Upper lobe of left lung (tissue), 6 donors: ENCODE data around the gene TMEM139. TPM values are rescaled to one million over a fixed set of nuclear protein-coding genes. Genes with fewer than 3 reads are reported as not detected.

Source experiments
- ATAC-seq, 2 donors: fragments of 200-7000 bp; cut with Tn5 transposase; one replicate each; pipeline ENCODE4 v1.9.1; 2022; ENCODE audit warnings: mild to moderate bottlenecking in 2 of 2, moderate library complexity in 2 of 2; ENCODE audit not compliant: low FRiP score in 2 of 2
- DNase-seq, 2 donors: peaks; one replicate each; pipeline ENCODE4 v3.0.0-alpha.2; 2019 to 2020
- H3K27ac ChIP-seq, 4 donors: fragments of 200-600 bp; sonication (generic); one replicate each; pipeline ENCODE4 v1.5.1; 2016 to 2019
- H3K27me3 ChIP-seq, 4 donors: fragments of 200-600 bp; sonication (generic); one replicate each; pipeline ENCODE4 v1.5.1; 2017 to 2019
- H3K36me3 ChIP-seq, 4 donors: fragments of 200-600 bp; sonication (generic); one replicate each; pipeline ENCODE4 v1.5.1; 2016 to 2019
- H3K4me1 ChIP-seq, 4 donors: fragments of 200-600 bp; sonication (generic); one replicate each; pipeline ENCODE4 v1.5.1; 2018 to 2019
- H3K4me3 ChIP-seq, 4 donors: fragments of 200-600 bp; sonication (generic); one replicate each; pipeline ENCODE4 v1.5.1; 2017 to 2019; ENCODE audit warnings: mild to moderate bottlenecking in 2 of 4, moderate library complexity in 1 of 4
- H3K9me3 ChIP-seq, 4 donors: fragments of 200-600 bp; sonication (generic); one replicate each; pipeline ENCODE4 v1.5.1; 2018 to 2019
- EP300 ChIP-seq, 4 donors: sonication (generic); formaldehyde crosslinking; IDR thresholded peaks; one replicate each; pipeline ENCODE4 v1.5.1; 2017; ENCODE audit warnings: antibody characterized with exemption in 4 of 4, control low read depth in 2 of 4
- POLR2A ChIP-seq, 4 donors: fragments of 450-650 bp; IDR thresholded peaks; one replicate each; pipeline ENCODE4 v1.5.1; 2016 to 2017; ENCODE audit warnings: antibody characterized with exemption in 4 of 4, mild to moderate bottlenecking in 2 of 4
- POLR2AphosphoS5 ChIP-seq, 2 donors: sonication (generic); formaldehyde crosslinking; IDR thresholded peaks; one replicate each; pipeline ENCODE4 v1.5.1; 2017; ENCODE audit warnings: antibody characterized with exemption in 2 of 2
- WGBS, 2 donors: methylation state at CpG; one replicate each; pipeline ENCODE4 v1.1.5; 2017 to 2018; 5-methylcytosine and 5-hydroxymethylcytosine counted together
- total RNA-seq, 6 donors: library from RNA; depleted of rRNA in 4 of 6; stranded (reverse); fragments of >200 nt in 4 of 6; gene quantifications; one replicate each; pipeline versions ENCODE4 v1.1.0 to v1.2.1, GENCODE V29; 2016 to 2021
- TF ChIP-seq, protein P1 (sequence below), 6 experiments: fragments of 450-650 bp in 4 of 6; fragments of 200-600 bp in 2 of 6; sonication (generic) in 2 of 6; IDR thresholded peaks; one replicate each; pipeline ENCODE4 v1.5.1; 2016 to 2019; ENCODE audit warnings: antibody characterized with exemption in 6 of 6
- donor health status: DM: no; HTN: no; CAD: no; lungs with moderate emphysema.
- donor health status: DM: no; HTN: yes; CAD: no; lungs with severe emphysema.

The TMEM139 gene
- total RNA-seq, 6 donors from 2014 or later, result 13.6 to 52.7 (median 33.0) TPM

DNA sequence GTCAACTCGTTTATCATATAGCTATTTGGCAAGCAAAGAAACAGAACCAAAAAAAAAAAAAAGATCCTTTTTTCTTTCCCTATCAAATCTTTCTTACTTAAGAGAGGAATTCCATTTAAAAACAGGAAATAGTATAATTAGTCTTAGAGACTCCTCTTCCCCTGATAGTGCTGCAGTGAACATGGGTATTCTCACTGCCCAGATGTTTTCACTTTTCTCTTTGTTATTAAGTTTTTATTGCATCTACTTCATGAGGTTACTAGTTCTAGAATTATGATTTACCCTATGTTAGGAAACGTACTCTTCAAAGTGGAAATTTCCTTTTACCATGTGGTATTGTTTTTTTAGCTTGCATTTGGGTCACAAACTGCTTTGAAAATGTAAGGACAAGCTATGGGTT lies 11.9 kb downstream of the TMEM139 start:
- no peak overlapping the region for H3K4me3 ChIP-seq
- peaks cover 8 to 19% (median 16%) of the 10 kb centered on the region in 4 donors for H3K4me1 ChIP-seq
- no peak overlapping the region for H3K27ac ChIP-seq
- DNase-seq (no peak), ATAC-seq (no peak)
- no peaks in the 10 kb centered on the region for H3K27me3 ChIP-seq
- TF ChIP-seq POLR2AphosphoS5 (IDR thresholded peaks at IDR 0.05), result no peak
- TF ChIP-seq POLR2A (IDR thresholded peaks at IDR 0.05), result no peak
- TF ChIP-seq, protein P1, sequence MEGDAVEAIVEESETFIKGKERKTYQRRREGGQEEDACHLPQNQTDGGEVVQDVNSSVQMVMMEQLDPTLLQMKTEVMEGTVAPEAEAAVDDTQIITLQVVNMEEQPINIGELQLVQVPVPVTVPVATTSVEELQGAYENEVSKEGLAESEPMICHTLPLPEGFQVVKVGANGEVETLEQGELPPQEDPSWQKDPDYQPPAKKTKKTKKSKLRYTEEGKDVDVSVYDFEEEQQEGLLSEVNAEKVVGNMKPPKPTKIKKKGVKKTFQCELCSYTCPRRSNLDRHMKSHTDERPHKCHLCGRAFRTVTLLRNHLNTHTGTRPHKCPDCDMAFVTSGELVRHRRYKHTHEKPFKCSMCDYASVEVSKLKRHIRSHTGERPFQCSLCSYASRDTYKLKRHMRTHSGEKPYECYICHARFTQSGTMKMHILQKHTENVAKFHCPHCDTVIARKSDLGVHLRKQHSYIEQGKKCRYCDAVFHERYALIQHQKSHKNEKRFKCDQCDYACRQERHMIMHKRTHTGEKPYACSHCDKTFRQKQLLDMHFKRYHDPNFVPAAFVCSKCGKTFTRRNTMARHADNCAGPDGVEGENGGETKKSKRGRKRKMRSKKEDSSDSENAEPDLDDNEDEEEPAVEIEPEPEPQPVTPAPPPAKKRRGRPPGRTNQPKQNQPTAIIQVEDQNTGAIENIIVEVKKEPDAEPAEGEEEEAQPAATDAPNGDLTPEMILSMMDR (IDR thresholded peaks at IDR 0.05), result no peak
- no peak for TF ChIP-seq EP300 (IDR thresholded peaks at IDR 0.05)
- no peaks in the 10 kb centered on the region for H3K9me3 ChIP-seq
- 40 to 42% methylated on average over 2 of the region's 2 CpGs for WGBS, 2 donors
- H3K36me3 ChIP-seq, result peaks cover 26 to 97% (median 65%) of the 10 kb centered on the region in 4 donors

DNA sequence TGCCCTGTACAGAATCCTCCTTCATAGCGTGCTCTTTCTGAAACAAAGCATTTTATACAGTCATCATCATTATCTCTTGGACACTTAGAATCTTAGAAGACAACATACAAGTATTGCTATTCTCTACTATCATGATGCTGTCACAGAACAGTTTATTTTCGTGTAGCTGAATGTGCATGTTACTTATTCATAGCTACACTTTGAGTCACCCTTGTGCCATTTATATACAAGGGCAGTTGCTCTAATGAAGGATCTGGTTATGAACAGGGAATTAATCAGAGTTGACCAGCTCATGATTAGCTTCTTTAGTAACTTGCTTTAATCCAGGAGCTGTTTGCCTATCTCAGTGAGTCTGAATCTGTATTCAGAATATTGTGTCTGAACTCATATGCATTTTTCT lies 14.6 kb downstream of the TMEM139 start:
- Histone ChIP-seq H3K36me3 (peaks cover 19 to 97% (median 58%) of the 10 kb centered on the region in 4 donors), H3K4me1 (peaks cover 11 to 26% (median 19%) of the 10 kb centered on the region in 4 donors), H3K4me3 (no peak overlapping the region), H3K9me3 (no peaks in the 10 kb centered on the region), H3K27me3 (no peaks in the 10 kb centered on the region), H3K27ac (no peak overlapping the region)
- DNase-seq (no peak), ATAC-seq (no peak)
- WGBS, 2 donors, result 80 to 91% methylated on average over 2 of the region's 2 CpGs
- TF ChIP-seq EP300 (IDR thresholded peaks at IDR 0.05) (no peak), POLR2AphosphoS5 (IDR thresholded peaks at IDR 0.05) (no peak), POLR2A (IDR thresholded peaks at IDR 0.05) (no peak)
- TF ChIP-seq, protein P1 (IDR thresholded peaks at IDR 0.05), result no peak

DNA sequence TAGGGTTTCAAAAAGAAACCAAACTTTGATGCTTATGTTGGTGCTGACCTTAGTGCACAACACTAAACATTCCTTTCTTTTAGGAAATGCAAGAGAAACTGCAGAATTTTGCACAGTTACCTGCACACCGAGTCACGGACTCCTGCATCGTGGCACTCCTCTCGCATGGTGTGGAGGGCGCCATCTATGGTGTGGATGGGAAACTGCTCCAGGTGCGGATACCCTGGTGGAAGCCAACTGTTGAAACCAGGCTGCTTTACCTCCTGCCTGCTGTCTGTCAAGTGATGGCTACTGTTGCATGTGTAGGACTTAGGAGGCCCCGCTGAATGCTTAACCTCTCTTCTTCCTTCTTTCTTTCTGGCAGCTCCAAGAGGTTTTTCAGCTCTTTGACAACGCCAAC lies 15.1 kb downstream of the TMEM139 start:
- H3K36me3 ChIP-seq, result peaks cover 14 to 97% (median 58%) of the 10 kb centered on the region in 4 donors

DNA sequence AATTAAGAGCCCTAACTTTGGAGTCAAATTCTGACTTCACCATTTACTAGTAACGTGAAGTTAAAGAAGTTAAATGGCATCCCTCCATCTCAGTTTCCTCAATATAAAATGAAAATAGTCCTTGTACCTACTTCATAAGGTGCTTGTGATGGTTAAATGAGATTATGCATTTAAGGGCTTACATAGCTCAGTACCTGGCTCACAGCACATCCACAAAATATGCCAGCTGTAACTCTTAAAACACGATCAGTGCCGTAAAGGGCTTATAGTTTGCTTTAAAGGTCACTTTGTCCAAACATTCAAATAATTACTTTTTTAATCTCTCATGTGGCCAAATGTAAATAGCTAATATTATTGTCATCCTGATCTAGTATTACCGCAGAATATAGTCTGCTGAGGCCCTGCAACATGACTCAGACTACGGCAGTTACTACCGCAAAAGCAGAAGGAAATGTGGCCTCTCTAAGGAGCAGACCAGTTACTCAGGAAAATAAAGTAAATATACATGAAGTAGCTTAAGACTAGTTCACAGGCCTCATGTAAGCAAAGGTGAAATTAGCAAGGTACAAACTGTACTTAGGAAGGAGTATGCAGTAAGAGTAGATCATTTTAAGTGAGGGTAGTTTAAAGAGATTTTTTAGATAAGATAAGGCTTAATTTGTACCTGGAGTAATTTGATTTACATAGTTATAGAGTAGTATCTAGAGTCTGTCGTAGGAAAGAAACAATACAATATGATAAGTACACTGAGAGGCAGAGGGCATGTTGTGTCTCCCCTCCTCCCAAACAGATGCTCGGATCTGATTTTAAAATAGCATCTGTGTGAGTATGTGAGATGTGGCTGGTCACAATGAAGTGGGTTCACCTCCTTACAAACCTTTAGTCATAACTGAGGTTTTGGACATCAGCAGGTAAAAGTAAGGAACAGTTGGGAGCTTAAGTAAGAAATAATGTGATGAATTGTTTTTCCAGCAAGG lies 16.5 kb downstream of the TMEM139 start:
- Histone ChIP-seq H3K4me3 (no peak overlapping the region), H3K27ac (peak overlapping the region; percentile 54 to 80 (median 68)), H3K9me3 (no peaks in the 10 kb centered on the region), H3K4me1 (peaks cover 10 to 32% (median 19%) of the 10 kb centered on the region in 4 donors), H3K27me3 (no peaks in the 10 kb centered on the region), H3K36me3 (peaks cover 9 to 97% (median 58%) of the 10 kb centered on the region in 4 donors)
- ATAC-seq (peak; percentile 73 to 92), DNase-seq (peak in 1 of 2 donors; percentile 65)
- TF ChIP-seq, protein P1 (IDR thresholded peaks at IDR 0.05), result no peak
- peak in 1 of 2 donors; percentile 48 for TF ChIP-seq POLR2AphosphoS5 (IDR thresholded peaks at IDR 0.05)
- TF ChIP-seq EP300 (IDR thresholded peaks at IDR 0.05), result peak in 2 of 4 donors; percentile 50 to 54
- no peak for TF ChIP-seq POLR2A (IDR thresholded peaks at IDR 0.05)
- 39 to 54% methylated on average over 8 of the region's 8 CpGs for WGBS, 2 donors

More for the DNA sequence above, 15.1 kb downstream of the TMEM139 start:
- Histone ChIP-seq H3K4me3 (no peak overlapping the region), H3K27me3 (no peaks in the 10 kb centered on the region), H3K27ac (peak overlapping the region in 3 of 4 donors; percentile 22 to 80 (median 54)), H3K4me1 (peaks cover 11 to 26% (median 19%) of the 10 kb centered on the region in 4 donors), H3K9me3 (no peaks in the 10 kb centered on the region)
- ATAC-seq (peak in 1 of 2 donors; percentile 55), DNase-seq (peak in 1 of 2 donors; percentile 51)
- 82 to 83% methylated on average over 8 of the region's 8 CpGs for WGBS, 2 donors
- no peak for TF ChIP-seq EP300 (IDR thresholded peaks at IDR 0.05)
- TF ChIP-seq, protein P1 (IDR thresholded peaks at IDR 0.05), result peak; percentile 27 to 35 (median 32)
